ENCODE results near the gene HBE1.
"Not testable (repeated sequence)": the region's sequence is repeated elsewhere in the genome, so short reads cannot be mapped to it uniquely, and the experiment has no call there.

HBE1 gene

DNA sequence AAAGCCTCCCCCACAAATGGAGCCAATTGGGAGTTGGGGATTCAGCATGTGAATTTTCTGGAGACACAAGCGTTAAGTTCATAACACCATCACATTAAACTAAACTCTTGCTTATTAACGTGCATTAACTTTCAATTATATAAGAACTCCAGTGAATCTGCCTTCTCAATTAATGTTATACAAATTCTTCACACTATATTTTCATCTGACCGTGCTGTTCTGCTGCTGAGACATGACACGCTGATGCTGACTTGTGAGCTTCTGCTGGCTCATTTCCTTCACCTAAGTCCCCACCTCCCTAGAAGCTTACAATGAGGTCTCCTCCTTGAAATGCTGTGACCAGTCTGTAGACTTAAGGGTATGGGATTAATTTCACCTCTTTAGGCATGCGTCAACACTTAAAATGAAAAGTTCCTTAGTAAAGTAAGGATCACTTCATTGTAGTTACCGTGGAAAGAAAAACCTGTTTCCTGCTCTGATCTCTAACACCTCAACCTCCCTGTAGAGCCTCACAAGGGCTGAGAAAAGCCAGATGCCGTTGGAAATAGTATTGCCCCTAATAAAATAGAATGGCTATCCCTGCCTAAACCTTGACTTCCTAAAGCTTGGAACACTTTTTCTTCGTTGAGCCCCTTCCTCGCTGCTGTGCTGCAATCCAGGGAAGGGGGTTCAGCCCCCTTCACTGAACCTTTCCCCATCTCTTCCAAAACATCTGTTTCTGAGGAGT, 17.4 kb downstream of the HBE1 start:
- no peak for DNase-seq

DNA sequence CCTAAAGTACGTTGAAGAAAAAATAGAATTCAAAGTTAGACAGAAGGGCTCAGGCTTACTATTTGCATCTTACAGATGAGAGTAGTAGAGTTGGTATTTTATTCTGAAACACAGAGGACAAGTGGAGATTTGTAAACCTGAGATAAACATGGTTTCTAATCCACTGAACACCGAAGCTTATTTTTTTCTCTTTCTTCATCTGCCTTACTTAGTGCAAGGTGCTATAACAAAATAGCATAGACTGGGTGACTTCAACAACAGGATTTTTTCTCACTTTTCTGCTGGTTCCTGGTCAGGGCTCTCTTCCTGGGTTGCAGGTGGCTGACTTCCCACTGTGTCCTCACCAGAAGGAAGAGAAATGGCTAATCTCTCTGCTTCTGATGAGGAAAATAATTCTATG, 18.0 kb downstream of the HBE1 start:
- no peak for DNase-seq

DNA sequence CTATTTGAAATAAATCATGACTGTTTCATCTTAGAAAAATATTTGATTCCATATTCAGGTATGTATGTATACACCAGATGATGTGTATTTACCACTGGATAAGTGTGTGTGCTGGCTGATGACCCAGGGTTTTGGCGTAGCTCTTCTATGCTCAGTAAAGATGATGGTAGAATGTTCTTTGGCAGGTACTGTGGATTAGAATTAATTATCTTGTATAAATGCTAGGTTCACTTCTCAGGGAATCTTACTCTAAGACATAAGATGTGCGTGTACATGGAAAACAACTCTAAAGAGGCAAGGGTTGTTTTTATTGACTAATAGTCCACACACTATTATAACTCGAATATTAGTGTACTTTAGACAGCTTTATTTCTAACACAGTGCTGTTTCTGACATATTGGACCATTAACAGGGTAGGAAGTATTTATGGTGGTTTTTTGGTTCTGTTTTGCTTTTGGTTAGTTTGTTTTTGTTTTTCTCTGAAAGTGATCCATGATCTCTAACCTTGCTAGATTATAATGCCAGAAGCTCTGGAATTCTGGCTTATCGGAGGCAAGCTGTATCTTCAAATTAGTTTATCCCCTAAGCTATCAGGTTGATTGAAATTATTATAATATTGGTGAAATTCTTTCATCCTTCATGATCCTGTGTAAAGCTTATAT, 19.1 kb downstream of the HBE1 start:
- DNase-seq, result no peak

DNA sequence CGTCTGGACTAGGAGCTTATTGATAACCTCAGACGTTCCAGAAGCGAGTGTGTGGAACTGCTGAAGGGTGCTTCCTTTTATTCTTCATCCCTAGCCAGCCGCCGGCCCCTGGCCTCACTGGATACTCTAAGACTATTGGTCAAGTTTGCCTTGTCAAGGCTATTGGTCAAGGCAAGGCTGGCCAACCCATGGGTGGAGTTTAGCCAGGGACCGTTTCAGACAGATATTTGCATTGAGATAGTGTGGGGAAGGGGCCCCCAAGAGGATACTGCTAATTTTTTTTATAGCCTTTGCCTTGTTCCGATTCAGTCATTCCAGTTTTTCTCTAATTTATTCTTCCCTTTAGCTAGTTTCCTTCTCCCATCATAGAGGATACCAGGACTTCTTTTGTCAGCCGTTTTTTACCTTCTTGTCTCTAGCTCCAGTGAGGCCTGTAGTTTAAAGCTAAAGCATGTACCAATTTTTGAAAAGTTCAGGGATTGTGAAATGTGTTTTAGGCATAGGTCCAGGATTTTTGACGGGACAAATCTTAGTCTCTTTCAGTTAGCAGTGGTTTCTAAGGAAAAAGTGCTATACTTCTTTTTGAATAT, 19.8 kb downstream of the HBE1 start, which contains the start of gene HBG1:
HBG1 (minus strand) TSS at position 51 of the 590 bp plus-strand sequence. CDS start 53 bp downstream, outside the sequence.
- not testable (repeated sequence) for DNase-seq

DNA sequence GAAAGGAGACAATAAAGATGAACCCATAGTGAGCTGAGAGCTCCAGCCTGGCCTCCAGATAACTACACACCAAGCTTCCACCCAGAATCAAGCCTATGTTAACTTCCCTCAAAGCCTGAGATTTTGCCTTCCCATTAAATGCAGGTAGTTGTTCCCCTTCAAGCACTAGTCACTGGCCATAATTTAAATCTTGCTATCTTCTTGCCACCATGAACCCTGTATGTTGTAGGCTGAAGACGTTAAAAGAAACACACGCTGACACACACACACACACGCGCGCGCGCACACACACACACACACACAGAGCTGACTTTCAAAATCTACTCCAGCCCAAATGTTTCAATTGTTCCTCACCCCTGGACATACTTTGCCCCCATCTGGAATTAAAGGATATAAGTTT, 21.2 kb downstream of the HBE1 start:
- not testable (repeated sequence) for DNase-seq

DNA sequence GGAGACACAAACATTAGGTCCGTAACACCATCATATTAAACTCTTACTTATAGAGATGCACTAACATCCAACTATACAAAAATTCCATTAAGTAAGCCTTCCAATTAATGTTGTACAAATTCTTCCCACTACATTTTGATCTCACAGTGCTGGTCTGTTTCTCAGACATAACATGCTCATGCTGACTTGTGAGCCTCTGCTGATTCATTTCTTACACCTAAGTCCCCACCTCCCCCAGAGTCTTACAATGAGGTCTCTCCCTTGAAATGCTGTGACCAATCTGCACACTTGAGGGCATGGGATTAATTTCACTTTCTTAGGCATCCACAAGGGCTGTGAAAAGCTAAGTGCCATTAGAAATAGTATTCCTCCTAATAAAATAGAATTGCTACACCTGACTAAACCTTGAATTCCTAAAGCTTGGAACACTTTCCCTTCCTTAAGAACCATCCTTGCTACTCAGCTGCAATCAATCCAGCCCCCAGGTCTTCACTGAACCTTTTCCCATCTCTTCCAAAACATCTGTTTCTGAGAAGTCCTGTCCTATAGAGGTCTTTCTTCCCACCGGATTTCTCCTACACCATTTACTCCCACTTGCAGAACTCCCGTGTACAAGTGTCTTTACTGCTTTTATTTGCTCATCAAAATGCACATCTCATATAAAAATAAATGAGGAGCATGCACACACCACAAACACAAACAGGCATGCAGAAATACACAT, 22.1 kb downstream of the HBE1 start:
- no peak for DNase-seq

DNA sequence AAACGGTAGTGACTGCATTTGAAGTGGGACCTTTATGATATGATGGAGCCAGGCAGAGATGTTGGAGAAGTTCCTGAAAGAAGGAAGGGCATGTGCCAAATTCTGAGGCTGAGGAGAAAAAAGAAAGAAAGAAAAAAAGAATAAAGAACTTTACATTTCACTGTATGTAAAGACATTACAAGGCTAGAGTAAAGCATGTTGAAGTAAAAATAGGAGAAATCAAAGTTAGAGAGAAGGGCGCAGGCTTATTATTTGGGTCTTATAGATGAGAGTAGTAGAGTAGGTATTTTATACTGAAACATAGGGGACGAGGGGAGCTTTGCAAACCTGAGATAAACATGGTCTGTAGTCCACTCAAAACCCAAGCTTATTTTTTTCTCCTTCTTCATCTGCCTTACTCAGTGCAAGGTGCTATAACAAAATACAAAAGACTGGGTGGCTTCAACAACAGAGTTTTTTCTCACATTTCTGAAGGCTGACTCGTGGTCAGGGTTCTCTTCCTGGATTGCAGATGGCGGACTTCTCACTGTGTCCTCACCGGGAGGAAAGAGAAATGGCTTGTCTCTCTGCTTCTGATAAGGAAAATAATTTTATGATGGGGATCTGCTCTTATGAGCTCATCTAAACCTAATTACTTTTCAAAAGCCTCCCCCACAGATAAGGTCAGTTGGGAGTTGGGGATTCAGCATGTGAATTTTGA, 22.8 kb downstream of the HBE1 start:
- no peak for DNase-seq

DNA sequence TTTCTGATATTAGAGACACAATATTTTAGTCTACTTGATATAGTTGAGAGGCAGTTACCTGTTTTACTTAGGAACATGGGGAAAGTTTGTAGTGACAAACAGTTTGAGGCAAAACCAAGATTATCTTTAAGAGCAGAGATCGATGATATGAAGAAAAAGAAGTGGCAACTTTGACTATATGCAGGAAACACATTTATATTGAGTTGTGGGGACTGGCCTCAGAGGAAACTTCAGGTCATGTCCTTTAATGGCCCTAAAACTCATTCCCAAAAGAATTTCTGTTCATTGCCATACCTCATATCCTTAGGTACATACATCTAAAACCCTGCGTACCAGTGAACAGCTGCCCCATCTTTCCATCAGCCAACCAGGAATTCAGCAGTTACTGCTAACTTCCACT, 24.6 kb downstream of the HBE1 start:
- no peak for DNase-seq

DNA sequence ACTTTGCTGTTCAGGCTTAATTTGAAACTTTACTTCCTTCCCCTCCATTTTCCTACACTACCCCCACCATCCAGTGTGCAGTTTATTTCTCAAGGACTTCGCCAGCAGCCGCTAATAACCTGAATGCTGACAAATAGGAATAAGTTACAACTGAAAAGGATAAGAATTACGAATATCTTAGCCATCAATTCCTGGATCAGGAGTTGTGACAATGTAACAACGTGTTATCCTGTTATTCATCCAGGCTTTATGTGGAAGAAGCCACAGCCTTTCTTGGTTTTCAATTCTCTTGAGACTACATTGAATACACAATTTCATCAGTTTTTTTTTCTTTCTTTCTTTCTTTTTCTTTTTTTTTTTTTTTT, 25.9 kb downstream of the HBE1 start:
- DNase-seq, result no peak

DNA sequence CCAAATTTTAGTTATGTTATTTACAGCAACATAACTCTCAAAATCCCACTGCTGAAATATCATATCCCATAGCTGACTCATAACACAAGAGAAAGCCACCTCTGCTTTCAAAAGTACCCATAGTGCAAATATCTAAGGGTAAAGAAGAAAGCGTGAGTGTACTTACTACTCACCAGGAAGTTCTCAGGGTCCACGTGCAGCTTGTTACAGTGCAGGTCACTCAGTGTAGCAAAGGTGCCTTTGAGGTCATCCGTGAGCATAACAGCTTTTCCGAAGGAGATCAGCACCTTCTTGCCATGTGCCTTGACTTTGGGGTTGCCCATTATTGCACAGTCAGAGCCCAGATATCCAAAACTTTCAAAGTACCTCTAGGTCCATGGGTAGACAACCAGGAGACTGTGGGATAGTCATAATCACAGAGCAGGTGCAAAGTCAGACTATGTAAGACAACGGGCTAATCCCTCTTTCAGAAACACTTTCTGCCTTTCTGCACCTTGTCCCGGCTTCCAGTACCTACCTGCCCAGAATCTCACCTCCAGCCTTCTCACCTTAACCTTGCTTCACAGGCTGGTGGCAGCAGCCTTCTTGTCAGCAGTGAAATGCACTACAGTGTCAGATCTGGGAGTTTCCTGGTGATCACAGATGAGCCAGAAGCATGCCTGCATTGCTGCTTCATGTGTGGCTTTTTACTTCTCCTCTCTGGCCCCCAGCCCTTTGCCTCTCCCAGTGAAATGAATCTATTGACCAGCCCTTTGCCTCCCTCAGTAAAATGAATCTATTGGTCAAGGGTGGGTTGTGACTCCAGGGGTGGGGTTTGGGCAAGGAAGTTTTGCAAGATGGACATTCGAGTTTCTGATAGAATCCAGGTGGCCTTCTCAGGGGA, 26.6 kb downstream of the HBE1 start:
- DNase-seq, result no peak

DNA sequence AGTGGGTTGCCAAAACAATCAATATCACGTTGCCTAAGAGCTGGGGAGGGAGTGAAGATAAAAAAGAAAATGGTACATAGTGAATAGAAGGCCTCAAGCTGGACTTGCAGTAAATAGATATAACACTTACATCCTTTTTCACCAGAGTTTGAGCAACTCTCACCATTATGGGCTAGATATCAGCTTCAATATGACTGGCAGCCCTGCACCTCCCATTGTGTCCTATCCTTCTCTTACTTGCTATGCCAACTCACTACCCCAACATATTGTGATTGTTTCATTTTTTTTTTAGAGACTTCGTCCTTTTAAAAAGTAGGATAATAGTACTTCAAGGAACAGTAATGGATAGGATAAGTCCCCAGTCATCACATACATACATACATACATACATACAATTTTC, 27.5 kb downstream of the HBE1 start:
- DNase-seq, result no peak

DNA sequence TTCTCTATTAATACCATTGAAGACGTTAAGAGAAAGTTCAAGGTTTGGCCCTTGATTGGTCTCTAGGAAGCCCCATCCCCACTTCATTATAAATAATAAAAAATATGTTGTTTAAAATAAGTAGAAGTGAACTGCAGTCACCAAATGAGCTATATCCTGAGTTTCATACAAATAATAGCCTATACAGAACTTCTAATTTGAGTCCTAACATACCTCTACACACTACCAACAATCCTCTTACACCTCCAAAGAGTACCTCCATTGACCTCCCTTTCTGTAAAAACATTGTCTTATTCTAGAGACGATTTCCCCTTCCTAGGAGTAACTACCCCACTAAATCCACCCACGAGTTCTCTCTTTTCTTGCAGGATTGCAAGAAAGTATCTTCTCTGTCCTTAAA, 28.3 kb downstream of the HBE1 start:
- no peak for DNase-seq

DNA sequence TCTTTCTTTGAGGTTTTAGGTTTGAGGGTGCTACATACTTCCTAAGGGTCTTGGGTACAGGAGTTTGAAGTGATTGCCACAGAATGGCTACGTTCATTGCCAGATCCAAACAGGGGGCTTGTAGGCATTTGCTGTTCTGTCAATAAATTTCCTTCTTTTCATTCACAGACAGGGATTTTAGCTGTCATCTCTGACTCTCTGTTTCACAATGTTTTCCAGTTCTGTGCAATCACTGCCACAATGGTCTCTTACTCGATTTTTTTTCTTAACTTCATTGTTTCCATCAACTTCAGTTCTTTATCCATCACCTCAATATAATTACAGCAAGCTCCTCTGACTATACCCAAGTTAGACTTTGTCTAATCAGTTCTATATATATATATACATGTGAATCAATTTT, 29.3 kb downstream of the HBE1 start:
- DNase-seq, result no peak

DNA sequence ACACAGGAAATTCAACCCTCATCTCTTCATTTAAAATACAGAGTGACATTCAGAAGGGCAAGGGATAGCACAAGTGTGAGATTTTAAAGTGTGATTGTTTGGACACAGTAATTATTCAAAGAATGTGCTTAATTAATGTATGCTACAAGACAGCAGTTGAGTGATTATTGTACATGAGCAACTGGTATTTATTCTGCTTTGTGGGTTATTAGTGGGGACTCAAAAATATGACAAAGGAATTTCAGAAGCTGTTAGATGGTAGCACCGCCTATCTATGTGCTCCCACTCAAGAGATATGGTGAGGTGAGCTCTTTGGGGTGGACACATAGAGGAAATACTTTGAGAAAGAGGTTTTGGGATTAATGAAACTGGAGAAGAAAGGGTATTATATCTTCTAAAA, 29.7 kb downstream of the HBE1 start:
- no peak for DNase-seq

DNA sequence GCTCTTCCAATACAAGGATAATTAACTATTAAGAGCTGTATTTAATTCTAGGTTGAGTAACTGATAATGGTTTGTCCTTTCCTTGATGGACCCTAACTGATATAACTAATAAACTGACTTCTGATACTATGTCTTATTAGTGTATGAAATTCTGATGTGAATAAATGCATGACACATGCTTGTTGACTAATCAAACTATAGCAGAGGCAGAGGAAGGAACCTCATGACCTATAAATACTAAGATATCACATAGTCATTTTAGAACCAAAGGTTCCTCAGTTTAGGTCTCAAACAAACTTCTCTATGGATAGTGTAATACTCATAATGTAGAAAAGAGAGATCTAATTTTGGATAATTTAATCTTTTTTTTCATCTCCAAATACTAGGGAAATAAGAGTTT, 30.7 kb downstream of the HBE1 start:
- no peak for DNase-seq

DNA sequence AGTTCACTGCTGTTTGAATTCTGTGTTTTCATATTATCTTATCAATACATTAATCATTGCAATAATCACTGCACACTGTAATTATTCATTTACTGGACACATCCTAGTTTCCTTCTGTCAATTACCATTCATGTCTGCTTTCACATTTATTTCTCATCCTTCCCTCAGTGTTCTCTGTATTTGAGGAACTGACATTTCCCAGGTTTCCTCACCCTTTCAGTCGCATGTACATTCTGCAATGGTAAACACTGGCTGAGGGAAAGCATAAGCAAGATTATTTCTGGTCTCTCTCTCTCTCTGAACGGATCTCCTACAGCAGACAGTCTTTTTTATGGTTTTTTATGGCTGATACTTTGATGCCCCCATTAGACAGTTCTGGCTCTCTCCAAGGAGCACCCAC, 31.3 kb downstream of the HBE1 start:
- no peak for DNase-seq

DNA sequence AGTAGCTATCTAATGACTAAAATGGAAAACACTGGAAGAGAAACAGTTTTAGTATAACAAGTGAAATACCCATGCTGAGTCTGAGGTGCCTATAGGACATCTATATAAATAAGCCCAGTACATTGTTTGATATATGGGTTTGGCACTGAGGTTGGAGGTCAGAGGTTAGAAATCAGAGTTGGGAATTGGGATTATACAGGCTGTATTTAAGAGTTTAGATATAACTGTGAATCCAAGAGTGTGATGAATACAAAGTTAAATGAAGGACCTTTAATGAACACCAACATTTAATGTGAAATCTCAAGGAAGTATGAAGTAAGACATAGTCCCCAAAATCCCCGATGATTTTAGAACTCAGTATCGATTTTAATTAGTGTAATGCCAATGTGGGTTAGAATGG, 32.3 kb downstream of the HBE1 start:
- DNase-seq, result no peak

DNA sequence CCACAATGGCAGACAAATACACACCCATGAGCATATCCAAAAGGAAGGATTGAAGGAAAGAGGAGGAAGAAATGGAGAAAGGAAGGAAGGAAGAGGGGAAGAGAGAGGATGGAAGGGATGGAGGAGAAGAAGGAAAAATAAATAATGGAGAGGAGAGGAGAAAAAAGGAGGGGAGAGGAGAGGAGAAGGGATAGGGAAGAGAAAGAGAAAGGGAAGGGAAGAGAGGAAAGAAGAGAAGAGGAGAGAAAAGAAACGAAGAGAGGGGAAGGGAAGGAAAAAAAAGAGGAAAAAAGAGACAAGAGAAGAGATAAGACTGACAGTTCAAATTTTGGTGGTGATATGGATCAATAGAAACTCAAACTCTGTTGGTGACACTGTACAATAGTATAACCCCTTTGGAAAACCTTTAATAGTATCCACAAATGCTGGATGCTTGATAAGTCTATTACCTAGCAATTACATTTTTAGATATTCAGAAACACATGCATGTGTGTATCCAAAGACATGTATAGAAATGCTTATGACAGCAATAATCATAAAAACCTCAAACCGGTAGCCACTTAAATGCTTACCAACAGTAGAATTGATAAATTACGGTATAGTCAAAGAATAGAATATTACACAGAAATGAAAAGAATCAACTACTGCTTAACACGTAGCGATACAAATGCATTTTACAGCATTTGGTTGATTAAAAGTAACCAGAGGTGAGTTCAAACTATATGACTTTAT, 34.2 kb downstream of the HBE1 start:
- DNase-seq, result no peak

DNA sequence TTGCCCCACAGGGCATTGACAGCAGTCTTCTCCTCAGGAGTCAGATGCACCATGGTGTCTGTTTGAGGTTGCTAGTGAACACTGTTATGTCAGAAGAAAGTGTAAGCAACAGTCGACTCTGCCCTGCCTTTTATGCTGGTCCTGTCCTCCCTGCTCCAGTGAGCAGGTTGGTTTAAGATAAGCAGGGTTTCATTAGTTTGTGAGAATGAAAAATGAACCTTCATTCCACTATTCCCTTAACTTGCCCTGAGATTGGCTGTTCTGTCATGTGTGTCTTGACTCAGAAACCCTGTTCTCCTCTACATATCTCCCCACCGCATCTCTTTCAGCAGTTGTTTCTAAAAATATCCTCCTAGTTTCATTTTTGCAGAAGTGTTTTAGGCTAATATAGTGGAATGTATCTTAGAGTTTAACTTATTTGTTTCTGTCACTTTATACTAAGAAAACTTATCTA, 35.3 kb downstream of the HBE1 start, which contains the start of gene HBD:
HBD (minus strand) TSS at position 103 of the 454 bp plus-strand sequence; CDS start at position 53, 50 bp downstream.
- DNase-seq, result no peak

DNA sequence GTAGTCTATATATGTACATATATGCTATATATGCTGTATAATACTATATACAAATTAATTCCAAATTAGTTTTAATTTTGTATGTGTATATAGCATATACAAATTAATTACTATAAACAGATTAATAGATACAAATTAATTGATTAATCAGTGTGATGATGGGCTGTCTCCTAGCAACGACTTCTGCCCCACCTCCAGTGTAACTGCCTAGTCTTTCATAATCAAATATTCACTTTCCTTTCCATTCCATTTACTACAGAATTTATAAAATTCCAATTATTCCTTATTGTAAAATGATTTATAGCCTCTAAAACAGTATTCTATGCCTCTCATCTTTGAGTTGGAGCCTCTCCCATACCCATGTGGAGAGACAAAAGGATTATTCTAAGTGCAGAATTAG, 36.4 kb downstream of the HBE1 start:
- no peak for DNase-seq

DNA sequence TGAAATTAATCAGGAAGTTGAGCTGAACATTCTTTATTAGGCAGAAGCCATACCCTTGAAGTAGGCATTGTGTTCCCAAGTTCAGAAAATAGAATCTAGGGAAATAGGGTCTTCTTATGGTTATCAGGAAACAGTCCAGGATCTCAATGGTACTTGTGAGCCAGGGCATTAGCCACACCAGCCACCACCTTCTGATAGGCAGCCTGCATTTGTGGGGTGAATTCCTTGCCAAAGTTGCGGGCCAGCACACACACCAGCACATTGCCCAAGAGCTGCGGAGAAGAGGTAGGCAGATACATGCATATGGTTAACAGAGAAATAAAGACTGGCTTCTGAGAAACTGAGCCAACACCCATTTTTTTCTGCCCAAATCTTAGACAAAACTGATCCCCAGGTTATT, 36.9 kb downstream of the HBE1 start:
- no peak for DNase-seq

Measured in stimulated activated CD8-positive, alpha-beta memory T cell treated with anti-CD3 and anti-CD28 coated beads, Interleukin-4, amount 100 ng/mL, for 48 hours (primary cell).